HG03025 (cell line): ENCODE data around the gene SPDYE16.
"Not testable (repeated sequence)": the region's sequence is repeated elsewhere in the genome, so short reads cannot be mapped to it uniquely, and the experiment has no call there.

Experiments used
- ATAC-seq: cut with Tn5 transposase; IDR thresholded peaks from one replicate; pipeline ENCODE4 v1.9.1; 2021; ENCODE audit warnings: mild to moderate bottlenecking, moderate library complexity; ENCODE audit not compliant: unreplicated experiment, low FRiP score

Gene SPDYE16

DNA sequence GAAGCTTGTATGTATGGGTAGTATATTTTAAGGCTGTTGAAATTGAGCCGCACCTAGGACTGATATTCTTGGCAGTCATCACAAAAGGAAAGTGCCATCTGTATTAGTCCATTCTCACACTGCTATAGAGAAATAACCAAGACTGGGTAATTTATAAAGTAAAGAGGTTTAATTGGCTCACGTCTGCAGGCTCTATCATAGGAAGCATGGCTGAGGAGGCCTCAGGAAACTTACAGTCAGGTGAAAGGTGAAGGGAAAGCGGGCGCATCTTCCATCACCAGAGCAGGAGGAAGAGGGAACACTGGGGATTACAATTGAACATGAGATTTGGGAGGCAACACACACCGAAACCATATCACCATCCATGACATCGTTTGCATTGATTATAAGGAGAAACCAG lies 8.9 kb upstream of the SPDYE16 start:
- ATAC-seq = not testable (repeated sequence)

DNA sequence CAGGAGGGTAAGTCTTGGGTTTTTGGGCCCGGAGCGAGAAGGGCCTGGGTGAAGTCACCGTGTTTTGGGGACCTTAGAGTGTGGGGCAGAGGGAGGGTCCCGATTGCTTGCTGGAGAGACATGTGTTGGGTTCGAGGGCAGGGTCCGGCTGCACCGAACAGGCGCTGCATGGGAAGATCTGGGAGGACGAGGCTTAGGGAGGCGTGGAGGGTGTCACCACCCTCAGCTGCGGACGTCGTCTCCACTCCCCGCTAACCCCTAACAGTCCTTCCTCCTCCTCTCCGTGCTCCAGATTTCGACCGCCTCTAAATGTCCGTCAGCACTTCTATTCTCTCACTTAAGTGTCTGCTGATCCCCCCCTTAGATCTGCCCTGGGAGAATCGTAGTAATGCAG lies 6.8 kb upstream of the SPDYE16 start:
- ATAC-seq = not testable (repeated sequence)

DNA sequence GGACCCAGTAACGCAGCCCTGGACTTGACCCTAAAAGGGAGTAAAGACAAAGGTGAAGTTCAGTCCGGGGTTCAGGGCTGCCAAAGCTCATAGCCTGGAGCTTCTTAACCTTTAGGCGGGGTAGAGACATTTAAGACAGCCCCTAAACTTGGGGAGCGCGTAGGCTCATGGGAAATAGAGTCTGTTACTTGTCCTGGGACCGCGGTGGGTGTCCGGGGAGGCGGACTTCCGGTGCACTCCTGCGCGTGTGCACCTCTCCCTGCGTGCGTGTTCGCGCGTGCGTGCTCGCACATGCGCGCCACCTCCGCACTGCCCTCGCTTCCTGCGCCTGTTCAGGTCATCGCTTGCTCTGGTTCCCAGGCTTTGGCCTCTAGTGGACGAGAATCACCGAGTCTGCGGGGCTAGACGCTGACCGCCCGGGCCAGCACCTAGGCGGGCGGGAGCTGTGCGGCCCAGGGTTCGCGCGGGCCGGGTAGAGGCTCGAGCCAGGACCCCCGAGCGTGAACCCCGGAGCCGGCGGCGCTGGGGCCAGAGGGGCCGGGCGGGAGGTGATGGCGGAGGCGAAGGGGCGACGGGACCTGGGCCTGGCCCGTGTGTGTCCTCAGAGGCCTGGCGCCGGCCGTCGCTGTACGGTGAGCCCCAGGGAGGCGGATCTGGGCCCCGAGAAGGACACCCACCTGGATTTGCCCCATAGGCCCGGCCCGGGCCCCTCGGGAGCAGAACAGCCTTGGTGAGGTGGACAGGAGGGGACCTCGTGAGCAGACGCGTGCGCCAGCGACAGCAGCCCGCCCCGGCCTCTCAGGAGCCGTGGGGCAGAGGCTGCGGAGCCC lies 6.1 kb upstream of the SPDYE16 start:
- ATAC-seq = peak; percentile 99

DNA sequence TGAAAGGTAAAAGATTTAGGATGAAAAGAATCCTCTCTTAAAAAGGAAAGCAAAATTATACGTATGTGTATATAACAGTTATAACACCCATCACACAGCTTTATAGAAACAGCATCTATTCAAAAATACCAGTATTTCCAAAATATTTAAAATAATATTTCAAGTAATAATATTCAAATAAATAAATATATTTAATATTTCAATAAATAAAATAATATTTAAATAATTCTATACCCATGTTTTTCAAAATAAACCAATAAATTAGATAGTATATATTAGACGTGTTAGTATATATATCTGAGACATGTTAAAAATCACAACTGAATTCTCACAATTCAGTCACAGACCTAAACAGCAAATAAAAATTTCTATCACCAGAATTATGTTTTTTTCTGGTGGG lies 11.5 kb downstream of the SPDYE16 start:
- not testable (repeated sequence) for ATAC-seq

DNA sequence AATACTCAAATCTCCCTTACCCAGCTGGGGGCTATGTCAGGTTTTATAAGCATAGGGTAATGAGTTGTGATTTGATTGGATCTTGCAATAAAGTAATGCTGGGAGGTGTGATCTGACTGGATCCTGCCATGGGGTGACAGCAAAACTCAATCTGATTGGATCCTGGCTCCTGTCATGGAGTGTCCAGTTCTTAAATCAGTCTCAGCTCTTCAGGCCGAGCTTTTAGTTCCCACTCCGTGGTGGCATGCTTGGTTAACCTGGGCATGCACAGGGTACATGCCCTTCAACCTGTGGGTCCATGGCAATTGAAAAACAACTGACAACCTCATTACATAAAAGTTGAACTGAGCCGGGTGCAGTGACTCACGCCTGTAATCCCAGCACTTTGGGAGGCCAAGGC lies 16.9 kb downstream of the SPDYE16 start:
- ATAC-seq = not testable (repeated sequence)

DNA sequence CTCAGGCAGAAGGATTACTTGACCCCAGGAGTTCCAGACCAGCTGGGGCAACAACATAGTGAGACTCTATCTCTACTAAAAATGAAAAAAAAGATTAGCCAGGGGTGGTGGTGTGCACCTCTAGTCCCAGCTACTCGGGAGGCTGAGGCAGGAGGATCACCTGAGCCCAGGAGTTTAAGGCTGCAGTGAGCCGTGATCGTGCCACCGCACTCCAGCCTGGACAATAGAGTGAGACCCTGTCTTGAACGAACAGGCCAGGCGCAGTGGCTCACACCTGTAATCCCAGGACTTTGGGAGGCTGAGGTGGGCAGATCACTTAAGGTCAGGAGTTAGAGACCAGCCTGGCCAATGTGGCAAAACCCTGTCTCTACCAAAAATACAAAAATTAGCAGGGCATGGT lies 26.2 kb downstream of the SPDYE16 start:
- ATAC-seq = not testable (repeated sequence)

DNA sequence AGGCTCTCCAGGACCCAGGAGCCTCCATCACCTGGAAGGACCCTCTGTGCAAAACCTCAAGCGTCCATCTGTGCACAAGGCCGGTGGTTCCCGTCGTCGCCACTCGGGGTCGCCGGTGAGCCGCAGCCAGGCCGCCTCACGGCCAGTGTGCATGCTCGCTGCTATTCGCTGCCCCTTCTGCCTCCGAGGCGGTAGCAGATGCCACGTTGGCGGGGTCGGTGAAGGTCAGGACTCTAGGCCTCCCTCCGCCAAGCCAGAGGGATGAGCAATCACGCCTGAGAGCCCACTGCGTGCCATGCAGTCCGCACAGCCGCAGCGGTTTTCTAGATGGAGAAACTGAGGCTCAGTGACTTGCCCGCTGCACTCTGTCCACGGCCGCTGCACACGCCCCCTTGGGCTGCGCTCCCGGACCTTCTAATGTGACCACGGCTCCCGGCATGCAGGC lies 27.1 kb downstream of the SPDYE16 start:
- no peak for ATAC-seq

DNA sequence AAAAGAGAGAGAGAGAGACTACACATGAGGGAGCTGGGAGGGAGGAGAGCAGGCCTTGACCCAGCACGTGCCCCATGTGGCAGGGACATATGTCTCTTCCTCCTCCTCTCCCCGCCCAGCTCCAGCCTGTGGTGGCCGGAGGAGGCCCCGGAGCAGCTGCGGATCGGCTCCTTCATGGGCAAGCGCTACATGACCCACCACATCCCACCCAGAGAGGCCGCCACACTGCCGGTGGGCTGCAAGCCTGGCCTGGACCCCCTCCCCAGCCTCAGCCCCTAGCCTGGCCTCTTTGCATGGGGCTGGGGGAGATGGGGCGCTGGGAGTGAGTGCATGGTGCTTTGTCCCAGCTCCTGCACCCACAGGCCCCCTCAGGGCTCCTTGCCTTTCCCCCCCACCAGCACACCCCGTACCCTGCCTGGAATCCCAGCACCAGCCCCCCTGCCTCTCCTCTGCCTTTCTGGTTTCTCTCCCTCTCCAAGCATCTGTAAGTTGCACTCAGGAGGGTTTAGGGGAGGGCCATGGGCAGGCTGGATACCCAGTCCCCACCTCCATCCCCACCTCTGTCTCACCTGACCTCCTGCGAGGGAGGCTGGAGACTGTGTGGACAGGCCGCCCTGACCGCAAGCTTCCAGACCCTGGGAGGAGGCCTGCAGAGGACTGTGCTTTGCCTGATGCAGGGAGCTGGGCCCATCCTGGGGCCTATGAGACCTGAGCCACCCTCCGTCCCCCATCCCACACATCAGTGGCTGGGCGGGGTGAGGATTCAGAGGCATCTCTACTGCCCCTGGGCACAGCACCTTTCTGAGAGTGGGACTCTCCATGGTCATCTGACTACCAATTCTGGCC lies 27.9 kb downstream of the SPDYE16 start:
- ATAC-seq = no peak

DNA sequence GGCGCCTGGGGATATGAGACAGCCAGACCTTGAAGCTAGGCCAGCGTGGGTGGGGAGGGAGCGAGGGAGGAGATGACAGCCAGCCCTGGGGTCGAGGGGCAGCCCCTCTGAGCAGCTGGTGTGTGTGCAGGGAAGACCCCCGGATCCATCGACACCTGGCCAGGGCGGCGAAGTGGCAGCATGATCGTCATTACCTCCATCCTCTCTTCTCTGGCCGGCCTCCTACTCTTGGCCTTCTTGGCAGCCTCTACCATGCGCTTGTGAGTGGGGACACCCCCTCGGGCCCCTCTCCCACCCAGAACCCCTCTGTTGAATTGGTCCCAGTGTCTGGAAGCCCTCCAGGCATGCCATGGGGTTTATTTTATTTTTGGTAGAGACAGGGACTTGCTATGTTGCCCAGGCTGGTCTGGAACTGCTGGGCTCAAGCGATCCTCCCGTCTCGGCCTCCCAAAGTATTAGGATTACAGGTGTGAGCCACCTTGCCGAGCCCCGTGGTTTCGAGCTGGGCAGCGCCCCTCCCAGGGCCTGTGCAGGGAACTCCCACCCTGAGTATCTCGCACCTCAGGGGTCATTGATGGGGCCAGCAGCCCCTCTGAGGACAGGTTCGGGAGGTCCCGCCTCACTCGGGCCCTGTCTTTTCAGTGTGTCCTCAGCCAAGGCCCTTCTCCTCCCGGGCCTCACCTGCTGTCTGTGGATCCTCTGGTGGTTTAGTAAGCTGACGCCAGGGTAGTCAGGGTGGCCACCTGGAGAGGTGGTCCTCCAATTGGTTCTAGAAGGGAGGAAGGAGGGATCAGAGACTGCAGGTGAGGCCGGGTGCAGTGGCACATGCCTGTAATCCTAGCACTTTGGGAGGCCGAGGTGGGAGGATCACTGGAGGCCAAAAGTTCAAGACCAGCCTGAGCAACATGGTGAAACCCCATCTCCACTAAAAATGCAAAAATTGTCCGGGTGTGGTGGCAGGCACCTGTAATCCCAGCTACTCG lies 29.0 kb downstream of the SPDYE16 start:
- ATAC-seq = no peak

DNA sequence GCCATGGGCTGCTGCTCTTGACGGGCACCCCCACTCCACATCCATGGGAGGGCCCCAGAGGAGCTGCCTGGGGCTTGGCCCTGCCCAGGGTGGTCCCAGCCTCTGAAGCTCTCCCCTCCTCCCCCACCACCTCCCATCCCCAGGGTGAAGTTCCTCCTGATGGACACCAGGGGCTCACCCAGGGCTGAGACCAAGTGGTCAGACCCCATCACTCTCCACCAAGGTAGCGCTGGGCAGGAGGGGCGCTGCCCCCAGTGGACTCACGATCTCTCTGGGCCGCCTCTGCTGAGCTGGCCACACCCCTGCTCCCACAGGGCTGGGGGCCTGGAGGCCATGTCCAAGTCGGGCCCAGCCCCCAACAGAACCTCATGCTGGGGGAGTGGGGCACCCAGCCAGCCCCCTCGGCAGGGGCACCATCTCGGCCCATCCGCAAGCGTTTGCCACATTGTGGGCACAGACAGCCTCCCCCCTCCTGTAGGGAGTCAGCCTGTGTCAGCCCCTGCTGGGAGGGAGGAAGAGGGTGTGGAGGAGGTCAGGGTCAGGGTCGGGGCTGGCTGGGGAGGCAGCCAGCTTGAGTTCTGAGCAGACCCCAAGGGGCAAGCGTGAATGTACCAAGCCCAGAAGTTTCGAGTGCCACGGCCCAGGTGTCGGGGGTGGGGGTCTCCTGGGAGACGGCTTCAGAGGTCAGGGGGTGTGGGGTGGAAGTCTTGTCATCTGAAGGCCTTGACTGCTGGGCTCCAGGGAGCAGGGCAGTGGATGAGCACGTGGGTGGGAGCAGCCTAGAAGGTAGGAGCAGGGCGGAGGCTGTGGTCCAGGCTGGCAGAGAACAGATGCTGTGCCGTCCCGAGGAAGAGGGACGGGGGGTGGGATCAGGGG lies 29.9 kb downstream of the SPDYE16 start:
- no peak for ATAC-seq

DNA sequence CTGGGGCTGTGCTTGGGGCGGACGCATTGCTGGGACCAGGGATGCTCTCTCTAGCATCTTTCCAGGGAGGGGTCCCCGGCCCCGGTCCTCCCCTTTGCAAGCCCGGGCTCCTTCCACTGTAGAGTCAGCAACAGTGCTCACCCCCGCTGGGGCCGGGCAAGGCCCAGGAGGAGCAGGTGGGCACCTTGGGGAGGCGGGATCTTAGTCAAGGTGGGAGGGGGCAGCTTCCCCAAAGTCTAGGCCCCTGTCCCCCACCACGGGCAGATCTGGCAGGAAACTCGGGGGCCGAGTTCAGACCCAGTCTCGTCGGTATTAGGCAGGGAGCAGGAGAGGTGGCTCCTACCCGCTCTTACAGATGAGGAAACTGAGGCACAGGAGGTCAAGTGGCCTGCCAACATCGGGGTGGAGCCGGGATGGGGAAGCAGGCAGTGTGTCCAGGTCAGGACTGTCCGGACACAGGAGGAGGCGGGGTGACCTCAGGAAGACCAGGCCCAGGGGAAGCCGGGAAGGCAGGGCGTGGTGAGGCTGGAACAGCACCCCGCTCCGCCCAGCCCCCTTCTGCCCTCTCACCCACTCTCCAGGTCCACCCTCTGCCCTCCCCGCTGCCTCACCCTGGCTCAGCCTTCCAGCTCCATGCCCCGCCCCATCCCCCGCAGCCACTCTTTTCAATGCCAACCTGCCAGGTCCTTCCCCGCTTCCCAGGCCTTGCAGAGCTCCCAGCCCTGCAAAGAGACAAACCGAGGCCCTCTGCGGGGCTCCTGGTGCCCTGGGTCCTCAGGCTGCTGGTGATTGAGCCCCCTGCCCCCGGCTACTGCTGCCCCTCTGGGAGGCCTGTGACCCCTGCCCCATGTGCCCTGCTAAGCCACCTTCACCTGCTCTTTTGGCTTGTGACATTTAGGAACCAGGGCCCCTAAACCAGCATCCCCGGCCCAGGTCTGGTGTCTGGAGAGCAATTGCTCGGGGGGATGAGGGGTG lies 30.9 kb downstream of the SPDYE16 start:
- not testable (repeated sequence) for ATAC-seq

DNA sequence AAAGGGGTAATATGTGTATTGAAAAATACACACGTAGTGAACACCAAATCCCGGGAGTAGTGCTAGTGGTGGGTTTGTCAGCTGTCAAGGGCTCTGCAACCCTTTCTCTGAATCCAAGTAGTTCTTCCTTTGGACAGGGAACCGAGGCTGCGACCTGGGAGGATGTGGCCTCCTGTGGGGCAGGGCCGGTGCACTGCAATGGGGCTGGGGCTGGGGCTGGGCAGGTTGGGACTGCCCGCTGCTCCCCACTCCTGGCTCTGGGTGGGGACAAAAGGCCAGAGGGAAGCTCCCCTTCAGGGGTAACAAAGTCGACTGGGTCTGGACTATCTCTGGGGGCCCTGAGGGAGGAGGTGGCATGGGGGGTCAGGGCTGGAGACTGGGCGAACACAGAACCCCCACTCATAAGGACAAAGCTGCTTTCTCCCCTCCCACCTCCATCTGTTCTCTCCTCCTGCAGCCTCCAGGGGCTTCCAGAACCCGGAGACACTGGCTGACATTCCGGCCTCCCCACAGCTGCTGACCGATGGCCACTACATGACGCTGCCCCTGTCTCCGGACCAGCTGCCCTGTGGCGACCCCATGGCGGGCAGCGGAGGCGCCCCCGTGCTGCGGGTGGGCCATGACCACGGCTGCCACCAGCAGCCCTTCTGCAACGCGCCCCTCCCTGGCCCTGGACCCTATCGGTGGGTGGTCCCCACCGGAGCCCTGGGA lies 31.7 kb downstream of the SPDYE16 start:
- ATAC-seq = not testable (repeated sequence)

DNA sequence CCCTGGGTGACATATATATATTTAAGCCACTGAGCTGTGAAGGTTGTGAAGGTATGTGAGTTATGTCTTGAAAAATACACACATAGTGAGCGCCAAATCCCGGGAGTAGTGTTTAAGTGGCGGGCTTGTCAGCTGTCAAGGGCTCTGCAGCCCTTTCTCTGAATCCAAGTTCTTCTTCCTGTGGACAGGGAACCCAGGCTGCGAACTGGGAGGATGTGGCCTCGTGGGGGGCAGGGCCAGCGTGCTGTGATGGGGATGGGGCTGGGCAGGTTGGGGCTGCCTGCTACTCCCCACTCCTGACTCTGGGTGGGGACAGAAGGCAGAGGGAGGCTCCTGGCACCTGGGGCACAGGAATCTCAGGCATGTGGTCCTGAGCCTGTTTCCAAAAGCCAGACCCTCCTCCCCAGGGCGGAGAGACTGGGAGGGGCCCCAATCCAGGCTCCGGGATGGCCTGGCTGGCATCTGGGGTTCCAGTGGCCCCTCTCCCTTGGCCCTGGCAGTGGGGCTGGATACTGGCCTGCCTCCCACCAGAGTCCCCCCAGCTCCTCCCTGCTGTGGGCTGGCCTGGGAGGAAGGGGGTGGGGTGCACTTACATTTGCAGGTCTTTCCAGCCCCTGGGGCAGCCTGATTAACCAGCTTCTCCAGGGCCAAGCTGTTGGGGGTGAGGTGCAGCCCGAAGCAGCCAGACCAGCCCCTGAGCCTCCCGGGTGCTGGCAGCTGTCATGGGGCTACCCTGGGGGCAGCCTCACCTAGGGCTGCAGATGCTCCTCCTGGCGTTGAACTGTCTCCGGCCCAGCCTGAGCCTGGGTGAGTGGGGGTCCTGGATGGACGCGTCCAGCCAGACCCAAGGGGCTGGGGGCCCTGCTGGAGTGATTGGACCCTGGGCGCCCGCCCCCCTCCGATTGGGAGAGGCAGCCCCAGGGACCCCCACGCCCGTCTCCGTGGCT lies 32.9 kb downstream of the SPDYE16 start, which contains the start of gene UPK3B:
Gene UPK3B, plus strand, starts transcription at position 622 of the 947 bp plus-strand sequence. Its CDS starts 101 bp downstream, at position 723.
- no peak for ATAC-seq

DNA sequence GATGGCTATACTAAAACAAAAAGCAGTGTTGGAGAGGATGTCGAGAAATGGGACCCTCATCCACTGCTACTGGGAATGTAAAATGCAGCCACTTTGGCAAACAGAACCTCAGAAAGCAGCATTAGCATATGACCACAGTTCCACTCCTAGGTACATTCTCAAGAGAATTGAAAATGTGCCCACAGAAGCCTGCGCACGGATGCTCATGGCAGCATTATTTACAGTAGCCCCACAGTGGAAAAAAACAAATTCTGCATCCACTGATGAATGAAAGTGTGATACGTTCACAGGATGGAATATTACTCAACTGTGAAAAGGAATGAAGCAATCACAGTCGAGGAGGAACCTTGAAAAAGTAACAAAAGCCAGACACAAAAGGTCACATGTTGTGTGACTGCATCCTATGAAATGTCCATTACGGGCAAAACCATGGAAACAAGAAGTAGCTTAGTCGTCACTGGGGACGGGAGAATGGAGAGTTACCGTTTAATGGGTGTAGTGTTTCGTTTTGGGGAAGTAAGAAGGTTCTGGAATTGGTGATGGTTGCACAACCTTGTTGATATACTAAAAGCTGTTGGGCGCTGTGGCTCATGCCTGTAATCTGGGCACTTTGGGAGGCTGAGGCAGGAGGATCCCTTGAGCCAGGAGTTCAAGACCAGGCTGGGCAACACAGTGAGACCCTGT lies 35.2 kb downstream of the SPDYE16 start:
- no peak for ATAC-seq

DNA sequence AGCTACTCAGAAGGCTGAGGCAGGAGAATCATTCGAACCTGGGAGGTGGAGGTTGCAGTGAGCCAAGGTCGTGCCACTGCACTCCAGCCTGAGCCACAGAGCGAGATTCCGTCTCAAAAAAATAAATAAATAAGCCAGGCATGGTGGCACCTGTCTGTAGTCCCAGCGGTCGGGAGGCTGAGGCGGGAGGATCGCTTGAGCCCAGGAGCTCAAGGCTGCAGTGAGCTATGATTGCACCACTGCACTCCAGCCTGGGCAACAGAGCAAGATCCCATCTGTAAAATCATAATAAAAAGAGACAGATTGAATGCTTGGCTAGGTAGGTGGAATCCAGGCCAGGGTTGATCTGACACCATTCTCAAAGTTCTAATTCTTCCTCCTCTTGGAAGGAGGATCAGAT lies 36.5 kb downstream of the SPDYE16 start:
- not testable (repeated sequence) for ATAC-seq

DNA sequence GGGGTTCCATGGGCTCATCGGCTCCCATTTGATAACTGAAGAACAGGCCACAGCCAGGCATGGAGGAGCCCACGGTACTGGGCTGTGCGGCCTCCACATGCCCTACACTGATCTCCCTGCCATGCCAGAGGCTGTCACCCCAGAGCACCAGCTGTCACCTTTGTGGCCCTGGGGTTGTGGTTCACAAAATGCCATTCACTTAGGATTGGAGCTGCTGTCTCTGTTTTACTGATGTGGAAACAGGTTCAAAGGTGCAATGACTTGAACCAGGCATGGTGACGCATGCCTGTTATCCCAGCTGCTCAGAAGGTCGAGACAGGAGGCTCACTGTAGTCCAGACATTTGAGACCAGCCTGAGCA lies 37.0 kb downstream of the SPDYE16 start:
- ATAC-seq = no peak
